HCT116 (cell line): Measurements from ENCODE around the gene ERBB4. TPM values are rescaled to one million over a fixed set of nuclear protein-coding genes. Genes with fewer than 3 reads are reported as not detected.

ENCODE experiments used
- ATAC-seq: fragments of 200-7000 bp; cut with Tn5 transposase; 2 replicates; pipeline ENCODE4 v1.9.1; 2020; ENCODE audit warnings: mild to moderate bottlenecking, moderate library complexity
- BruUV-seq: library from RNA; stranded (reverse); fragments of 400-500 nt; replicated peaks from 2 replicates; lab custom pipeline; 2021; lab: Mats Ljungman, UMichigan
- CTCF ChIA-PET: fragments of 300-600 bp; sonication (Branson Sonifier 250); formaldehyde crosslinking; loops from one replicate; lab custom pipeline; 2021; ENCODE audit warnings: antibody characterized with exemption; lab: Charles Lee
- POLR2A ChIA-PET: fragments of 300-600, 350-600 bp; sonication (Branson Sonifier 250); formaldehyde crosslinking; loops from one replicate; lab custom pipeline; 2021; ENCODE audit warnings: antibody characterized with exemption; lab: Charles Lee
- RAD21 ChIA-PET, 2 experiments: fragments of 300-600 bp; sonication (Branson Sonifier 250); formaldehyde crosslinking; loops; one replicate each; lab custom pipeline; 2023; ENCODE audit warnings: low total read pairs in 2 of 2; ENCODE audit not compliant: uncharacterized antibody in 2 of 2, unreplicated experiment in 2 of 2, low non-redundant PET in 1 of 2; lab: Charles Lee
- DNase-seq: peaks from one replicate; pipeline ENCODE4 v3.0.0-alpha.2; 2010; ENCODE audit warnings: low read depth, low spot score
- H2AFZ ChIP-seq: fragments of 200-600 bp; shearing (Covaris generic), sonication (generic); 2 replicates; pipeline ENCODE4 v1.6.1; 2017; ENCODE audit warnings: low read depth, mixed run types, mixed read lengths, antibody characterized with exemption, low read length; ENCODE audit not compliant: poor library complexity, severe bottlenecking
- H3K27ac ChIP-seq: 2 replicates; pipeline ENCODE4 v1.5.1; 2012; ENCODE audit warnings: low read depth, low read length
- H3K27me3 ChIP-seq: fragments of 200-600 bp; sonication (generic); 2 replicates; pipeline ENCODE4 v1.6.1; 2016; ENCODE audit warnings: mixed run types, low read length, mixed read lengths; ENCODE audit not compliant: insufficient read depth
- H3K36me3 ChIP-seq, 2 experiments: fragments of 200-500 bp in 1 of 2; fragments of 200-600 bp in 1 of 2; sonication (Bioruptor generic) in 1 of 2; sonication (generic) in 1 of 2; 2 replicates each; pipeline versions ENCODE4 v1.5.1 to v1.6.1; 2014 to 2016; ENCODE audit warnings: low read length in 2 of 2, inconsistent platforms in 1 of 2, mixed read lengths in 1 of 2, mixed run types in 1 of 2; ENCODE audit not compliant: insufficient read depth in 2 of 2, control insufficient read depth in 1 of 2
- H3K4me1 ChIP-seq, 2 experiments: fragments of 200-600 bp in 1 of 2; sonication (generic) in 1 of 2; 2 replicates each; pipeline versions ENCODE4 v1.5.1 to v1.6.1; 2012 to 2017; ENCODE audit warnings: low read length in 2 of 2, inconsistent platforms in 1 of 2, mild to moderate bottlenecking in 1 of 2, mixed read lengths in 1 of 2, mixed run types in 1 of 2, moderate library complexity in 1 of 2; ENCODE audit not compliant: insufficient read depth in 2 of 2, control insufficient read depth in 1 of 2
- H3K4me2 ChIP-seq: fragments of 200-600 bp; sonication (generic); 2 replicates; pipeline ENCODE4 v1.6.1; 2017; ENCODE audit warnings: mixed run types, low read length, mixed read lengths
- H3K4me3 ChIP-seq, 2 experiments: fragments of 200-600 bp in 1 of 2; sonication (generic) in 1 of 2; replicated peaks in 1 of 2; 2 replicates each; pipeline ENCODE4 v1.5.1; 2011 to 2016; ENCODE audit warnings: low read length in 2 of 2, control low read depth in 1 of 2, low read depth in 1 of 2, mild to moderate bottlenecking in 1 of 2, mixed read lengths in 1 of 2, mixed run types in 1 of 2
- H3K79me2 ChIP-seq: fragments of 200-600 bp; sonication (generic); 2 replicates; pipeline ENCODE4 v1.6.1; 2017; ENCODE audit warnings: mild to moderate bottlenecking, mixed run types, low read length, moderate library complexity, mixed read lengths; ENCODE audit not compliant: insufficient read depth
- H3K9ac ChIP-seq: fragments of 200-600 bp; sonication (generic); 2 replicates; pipeline ENCODE4 v1.6.1; 2016; ENCODE audit warnings: low read length, mixed read lengths
- H3K9me2 ChIP-seq: fragments of 200-600 bp; sonication (generic), shearing (Covaris generic); 2 replicates; pipeline ENCODE4 v1.6.1; 2017; ENCODE audit warnings: mixed run types, mild to moderate bottlenecking, moderate library complexity; ENCODE audit not compliant: insufficient read depth
- H3K9me3 ChIP-seq, 2 experiments: fragments of 200-500 bp in 1 of 2; fragments of 200-600 bp in 1 of 2; sonication (Bioruptor generic) in 1 of 2; sonication (generic) in 1 of 2; 2 replicates each; pipeline ENCODE4 v1.6.1; 2014 to 2017; ENCODE audit warnings: low read length in 2 of 2, mixed read lengths in 2 of 2, inconsistent platforms in 1 of 2, low read depth in 1 of 2, mild to moderate bottlenecking in 1 of 2, mixed run types in 1 of 2, moderate library complexity in 1 of 2; ENCODE audit not compliant: control insufficient read depth in 1 of 2, insufficient read depth in 1 of 2
- H4K20me1 ChIP-seq: fragments of 200-600 bp; sonication (generic), shearing (Covaris generic); 2 replicates; pipeline ENCODE4 v1.6.1; 2017; ENCODE audit warnings: mixed run types, mild to moderate bottlenecking, moderate library complexity; ENCODE audit not compliant: insufficient read depth
- CBX3 ChIP-seq: IDR thresholded peaks from 2 replicates; pipeline ENCODE4 v1.6.1; 2012; ENCODE audit warnings: low read depth
- EGR1 ChIP-seq: IDR thresholded peaks from 2 replicates; pipeline ENCODE4 v1.6.1; 2012; ENCODE audit warnings: low read depth
- JUND ChIP-seq: IDR thresholded peaks from 2 replicates; pipeline ENCODE4 v1.6.1; 2012
- POLR2AphosphoS5 ChIP-seq: IDR thresholded peaks from 2 replicates; pipeline ENCODE4 v1.6.1; 2011; ENCODE audit warnings: mild to moderate bottlenecking, low read depth, low read length, moderate library complexity
- RAD21 ChIP-seq: IDR thresholded peaks from 2 replicates; pipeline ENCODE4 v1.6.1; 2012; ENCODE audit warnings: low read depth, mild to moderate bottlenecking
- SRF ChIP-seq: IDR thresholded peaks from 2 replicates; pipeline ENCODE4 v1.6.1; 2012; ENCODE audit warnings: low read depth
- intact Hi-C: fragments of 100-400 bp; cut with micrococcal nuclease; formaldehyde crosslinking; loops from 2 replicates; pipeline ENCODE4 v1.10.0; 2022
- total RNA-seq: library from RNA; stranded (reverse); gene quantifications from one replicate; pipeline ENCODE4 v1.2.1, GENCODE V29; 2021; ENCODE audit not compliant: unreplicated experiment
- TF ChIP-seq, protein P1 (sequence below), 3 experiments: fragments of 200-600 bp in 1 of 3; sonication (generic) in 1 of 3; IDR thresholded peaks in 2 of 3; conservative IDR thresholded peaks in 1 of 3; 2 replicates each; pipeline ENCODE4 v1.5.1; 2012 to 2017; ENCODE audit warnings: low read depth in 2 of 3, low read length in 2 of 3, antibody characterized with exemption in 1 of 3, borderline replicate concordance in 1 of 3, control low read depth in 1 of 3, mild to moderate bottlenecking in 1 of 3, mixed read lengths in 1 of 3, mixed run types in 1 of 3, moderate library complexity in 1 of 3; ENCODE audit not compliant: insufficient read depth in 1 of 3

ERBB4 gene
- total RNA-seq, 1 experiment from 2014 or later, result 0.10 TPM

DNA sequence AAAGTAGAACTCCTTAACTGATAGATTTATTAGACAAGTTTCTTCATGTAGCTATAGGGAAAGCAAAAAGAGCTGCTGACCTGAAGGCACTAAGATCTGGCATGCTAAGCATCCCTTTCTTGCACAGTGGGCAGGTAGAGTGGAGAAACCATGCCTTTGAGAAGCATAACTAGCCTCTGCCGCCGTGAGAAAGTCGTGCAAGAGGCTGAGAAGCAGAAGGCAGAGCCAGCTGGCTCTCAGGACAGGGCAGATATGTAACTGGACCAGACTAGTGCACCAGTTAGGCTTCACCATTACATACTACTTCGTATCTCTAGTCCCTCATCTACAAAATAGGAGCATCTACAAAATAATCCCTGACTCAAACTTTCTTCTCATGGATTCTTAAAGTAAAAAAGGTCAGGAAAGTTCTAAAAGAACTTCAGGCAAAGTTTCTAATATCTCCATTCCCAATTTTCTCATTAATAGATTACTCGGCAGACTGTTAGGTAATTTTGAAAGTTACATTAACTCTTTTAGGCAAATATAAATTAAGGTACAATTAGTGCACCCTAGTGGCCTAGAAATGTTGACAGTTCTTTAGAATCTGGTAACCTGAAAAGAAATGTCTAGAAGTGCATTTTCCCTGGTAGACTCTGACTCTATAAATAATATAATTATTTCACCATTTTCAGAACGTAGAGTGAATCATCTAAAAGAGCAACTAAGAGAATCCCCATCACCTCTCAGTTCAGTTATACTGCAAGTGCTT, 10.3 kb downstream of the ERBB4 start:
- no peak overlapping the region for H2AFZ ChIP-seq
- DNase-seq, result no peak
- no peaks in the 10 kb centered on the region for H4K20me1 ChIP-seq
- no peaks in the 10 kb centered on the region for H3K9me2 ChIP-seq
- no peak overlapping the region for H3K4me3 ChIP-seq
- no peaks in the 10 kb centered on the region for H3K27me3 ChIP-seq
- no peak for ATAC-seq
- H3K79me2 ChIP-seq, result no peaks in the 10 kb centered on the region
- no TSS peak for BruUV-seq
- ChIA-PET CTCF (interaction anchor here (0.6 kb wide), 1 partner anchor 649 kb away, joined by 3 read pairs; no protein-coding TSS in a partner anchor), RAD21 (interaction anchor here in 1 of 2 experiments (1.0 kb wide), 1 partner anchor 19 kb away, joined by 3 read pairs; no protein-coding TSS in a partner anchor), POLR2A (no interaction called here)
- peak; percentile 23; the same call in 1 of the 2 replicates for TF ChIP-seq RAD21
- TF ChIP-seq JUND, result no peak
- no peak for TF ChIP-seq POLR2AphosphoS5
- no peak for TF ChIP-seq SRF
- TF ChIP-seq, protein P1, sequence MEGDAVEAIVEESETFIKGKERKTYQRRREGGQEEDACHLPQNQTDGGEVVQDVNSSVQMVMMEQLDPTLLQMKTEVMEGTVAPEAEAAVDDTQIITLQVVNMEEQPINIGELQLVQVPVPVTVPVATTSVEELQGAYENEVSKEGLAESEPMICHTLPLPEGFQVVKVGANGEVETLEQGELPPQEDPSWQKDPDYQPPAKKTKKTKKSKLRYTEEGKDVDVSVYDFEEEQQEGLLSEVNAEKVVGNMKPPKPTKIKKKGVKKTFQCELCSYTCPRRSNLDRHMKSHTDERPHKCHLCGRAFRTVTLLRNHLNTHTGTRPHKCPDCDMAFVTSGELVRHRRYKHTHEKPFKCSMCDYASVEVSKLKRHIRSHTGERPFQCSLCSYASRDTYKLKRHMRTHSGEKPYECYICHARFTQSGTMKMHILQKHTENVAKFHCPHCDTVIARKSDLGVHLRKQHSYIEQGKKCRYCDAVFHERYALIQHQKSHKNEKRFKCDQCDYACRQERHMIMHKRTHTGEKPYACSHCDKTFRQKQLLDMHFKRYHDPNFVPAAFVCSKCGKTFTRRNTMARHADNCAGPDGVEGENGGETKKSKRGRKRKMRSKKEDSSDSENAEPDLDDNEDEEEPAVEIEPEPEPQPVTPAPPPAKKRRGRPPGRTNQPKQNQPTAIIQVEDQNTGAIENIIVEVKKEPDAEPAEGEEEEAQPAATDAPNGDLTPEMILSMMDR (IDR thresholded peaks at IDR 0.05 in 2 of 3, conservative IDR thresholded peaks at IDR 0.05 in 1 of 3; ENCODE audit: borderline replicate concordance in 1 of 3, insufficient read depth in 1 of 3, low read depth in 2 of 3, low read length in 2 of 3), result peak; percentile 4 to 25 (median 15); a peak in 2 of 6 replicates
- TF ChIP-seq EGR1, result no peak
- TF ChIP-seq CBX3, result no peak
- intact Hi-C loops, result loop anchor here (10.0 kb wide), 1 partner anchor 653 kb away; no protein-coding TSS in a partner anchor
- no peak overlapping the region for H3K9ac ChIP-seq
- no peaks in the 10 kb centered on the region for H3K4me1 ChIP-seq
- no peaks in the 10 kb centered on the region for H3K36me3 ChIP-seq
- no peak overlapping the region for H3K4me2 ChIP-seq
- H3K9me3 ChIP-seq, result no peaks in the 10 kb centered on the region
- no peak overlapping the region for H3K27ac ChIP-seq
